A673 (cell line): Measurements from ENCODE around the gene TUBB.

Experiments
- CTCF ChIP-seq: fragments of 300-800, 200-600 bp; sonication (generic); conservative IDR thresholded peaks from 2 replicates; pipeline ENCODE4 v1.5.1; 2017; ENCODE audit warnings: low read depth, mild to moderate bottlenecking, antibody characterized with exemption, low read length, moderate library complexity, mixed read lengths
- EZH2 ChIP-seq: fragments of 200-600 bp; sonication (generic); IDR thresholded peaks from 2 replicates; pipeline ENCODE4 v1.6.1; 2017; ENCODE audit warnings: borderline replicate concordance, low read depth, mild to moderate bottlenecking, mixed read lengths, antibody characterized with exemption, low read length; ENCODE audit not compliant: poor library complexity, severe bottlenecking

GRCh38 chr6:30712441-30712945, 7.7 kb upstream of the TUBB start:
- no peak for TF ChIP-seq CTCF
- no peak for TF ChIP-seq EZH2
